GDM1 (cell line): ENCODE data around the gene NRG2.

Experiments
- DNase-seq: peaks from one replicate; lab custom pipeline; 2025; lab: John Stamatoyannopoulos, UW

Gene NRG2

DNA sequence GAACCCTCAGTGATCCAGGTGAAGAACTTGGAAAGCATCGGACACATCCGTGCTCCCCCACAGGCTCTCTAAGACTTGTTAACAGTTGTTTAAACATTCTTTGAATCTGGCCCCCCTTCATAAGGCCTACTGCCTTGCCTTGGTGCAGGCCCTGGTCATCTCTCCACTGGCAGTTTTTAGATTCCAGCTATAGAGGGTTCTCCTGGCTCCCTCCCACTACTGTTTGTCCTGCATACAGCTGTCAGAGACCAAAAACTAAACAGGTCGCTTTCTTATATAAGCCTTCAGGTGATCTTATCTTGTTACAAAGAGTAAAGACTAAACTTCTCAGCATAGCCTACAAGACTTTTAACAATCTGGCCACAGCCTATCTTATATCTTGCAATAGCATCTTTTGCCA is 32.3 kb downstream of the NRG2 start:
- no peak for DNase-seq

DNA sequence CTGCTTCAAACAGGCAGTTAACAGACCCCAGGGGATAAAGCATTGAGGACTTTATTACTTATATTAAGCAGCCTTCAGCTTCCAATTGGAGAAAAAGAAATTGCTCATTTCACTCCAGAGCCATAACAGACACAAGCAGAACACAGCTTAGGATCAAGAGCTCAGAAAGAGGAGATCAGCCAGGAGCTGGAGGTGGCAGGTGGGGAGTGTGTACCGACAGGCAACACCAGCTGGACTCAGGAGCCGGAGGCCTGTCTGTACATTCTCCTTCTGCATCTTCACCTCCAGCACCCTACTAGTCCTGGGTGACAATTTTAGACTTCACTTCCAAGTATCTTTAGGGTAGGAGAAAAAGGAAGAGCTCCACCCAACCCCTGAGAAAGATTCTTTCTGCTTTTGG is 35.8 kb downstream of the NRG2 start:
- DNase-seq: no peak

DNA sequence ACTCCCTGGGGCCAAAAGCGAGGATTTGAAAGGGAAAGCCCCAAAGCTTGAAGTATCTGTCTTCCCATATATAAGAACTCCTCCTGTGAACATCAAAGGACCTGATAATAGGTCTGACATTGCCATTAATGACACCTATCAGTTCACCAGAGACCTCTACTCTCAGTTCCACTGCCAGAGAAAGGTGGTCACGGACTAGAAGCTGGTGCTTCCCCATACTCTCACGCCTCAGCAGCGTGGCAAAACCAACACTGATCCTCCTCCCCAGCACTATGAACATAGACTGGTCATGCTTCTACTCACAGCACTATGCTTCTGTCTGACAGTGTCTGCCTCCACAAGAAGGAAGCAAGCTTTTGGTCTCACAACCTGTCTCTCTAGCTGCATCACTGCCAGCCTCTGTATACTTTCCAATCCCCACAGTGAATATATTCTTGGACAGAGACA is 37.9 kb downstream of the NRG2 start:
- DNase-seq: no peak

DNA sequence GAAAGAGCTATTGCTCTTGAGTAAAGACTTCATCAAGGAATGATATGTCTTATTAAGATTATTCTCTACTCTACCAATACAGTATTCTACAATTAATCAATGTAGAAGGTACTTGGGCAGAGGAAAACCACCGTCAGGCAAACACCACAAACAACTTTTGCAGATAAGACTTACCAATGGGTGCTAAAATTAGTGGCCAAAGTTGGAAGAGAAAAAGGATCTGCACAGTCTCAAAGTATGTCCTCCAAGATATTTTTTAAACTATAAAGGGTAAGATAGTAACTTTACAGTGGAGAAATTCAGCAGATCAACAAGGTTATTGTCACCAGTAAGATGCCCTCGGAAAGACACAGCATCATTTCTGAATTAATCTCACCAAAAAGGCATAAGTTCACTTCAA is 38.9 kb downstream of the NRG2 start:
- DNase-seq: no peak

DNA sequence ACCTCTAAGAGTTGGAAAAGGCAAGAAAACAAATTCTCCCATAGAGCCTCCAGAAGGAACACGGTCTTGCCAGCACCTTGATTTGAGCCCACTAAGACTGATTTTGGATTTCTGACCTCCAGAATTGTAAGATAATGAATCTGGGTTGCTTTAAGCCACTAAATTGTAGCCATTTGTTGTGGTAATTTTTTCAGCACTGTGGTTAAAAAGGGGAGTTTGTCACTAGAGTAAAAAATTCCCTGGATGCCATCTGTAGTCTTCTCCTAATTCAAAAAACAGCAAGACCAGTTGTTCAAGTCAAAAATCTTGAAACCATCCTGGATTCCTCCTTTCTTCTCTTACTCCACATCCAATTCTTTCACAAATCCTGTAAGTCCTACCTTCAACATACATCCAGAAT is 39.6 kb downstream of the NRG2 start:
- no peak for DNase-seq

DNA sequence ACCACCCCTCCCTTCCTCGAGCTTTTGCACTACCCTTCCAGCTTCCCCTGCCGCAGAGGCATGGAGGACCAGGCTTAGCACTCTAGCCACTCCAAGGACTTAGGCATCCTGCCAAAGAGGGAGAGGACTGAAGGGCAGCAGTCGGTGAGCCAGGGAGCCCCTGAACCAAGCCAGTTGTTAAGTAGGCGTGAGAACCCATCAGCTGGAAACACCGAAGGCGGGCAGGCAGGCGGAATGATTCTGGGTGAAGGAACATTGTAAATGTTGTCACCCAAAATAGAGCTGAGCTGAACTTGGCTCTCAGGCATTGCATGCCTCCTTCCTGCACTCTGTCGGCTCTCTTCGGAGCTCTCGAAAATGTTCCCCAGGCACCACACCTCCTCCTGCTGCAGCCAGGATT is 42.8 kb downstream of the NRG2 start:
- no peak for DNase-seq

DNA sequence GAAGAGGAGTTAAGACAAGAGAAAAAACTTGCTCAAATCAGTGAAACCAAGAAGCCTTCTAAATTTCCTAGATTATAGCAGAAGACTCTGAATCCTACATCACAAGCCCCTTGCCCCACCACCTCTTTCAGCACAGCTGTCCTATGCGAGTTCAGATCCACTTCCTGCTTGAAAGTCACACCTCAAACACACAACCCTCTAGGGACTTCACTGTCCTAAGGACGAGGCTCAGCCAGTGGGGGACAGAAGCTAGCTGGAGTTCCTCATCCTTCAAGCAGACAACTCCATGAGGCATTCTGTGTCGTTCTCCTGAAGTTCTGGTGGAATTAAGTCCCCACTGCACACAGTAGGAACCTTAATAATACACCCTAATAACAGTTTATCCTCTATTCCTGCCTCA is 44.3 kb downstream of the NRG2 start:
- no peak for DNase-seq

DNA sequence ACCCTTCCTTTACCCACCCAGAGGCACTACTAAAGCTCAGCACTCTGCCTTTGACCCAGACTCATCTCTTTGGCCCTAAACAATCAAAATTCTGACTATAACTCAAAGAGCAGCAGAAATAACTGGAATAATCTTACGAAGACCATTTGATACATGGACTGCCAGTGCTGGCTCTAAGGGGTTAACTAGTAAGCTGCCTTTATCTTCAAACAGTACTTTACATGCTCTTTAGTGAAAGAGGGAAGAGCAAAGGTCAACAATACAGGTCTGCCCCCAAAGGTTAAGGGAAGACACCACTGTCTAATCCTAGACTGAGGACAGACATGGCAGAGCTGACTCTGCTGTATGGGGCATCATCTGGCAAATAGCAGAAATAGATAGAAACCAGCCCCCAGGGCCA is 45.8 kb downstream of the NRG2 start:
- no peak for DNase-seq

DNA sequence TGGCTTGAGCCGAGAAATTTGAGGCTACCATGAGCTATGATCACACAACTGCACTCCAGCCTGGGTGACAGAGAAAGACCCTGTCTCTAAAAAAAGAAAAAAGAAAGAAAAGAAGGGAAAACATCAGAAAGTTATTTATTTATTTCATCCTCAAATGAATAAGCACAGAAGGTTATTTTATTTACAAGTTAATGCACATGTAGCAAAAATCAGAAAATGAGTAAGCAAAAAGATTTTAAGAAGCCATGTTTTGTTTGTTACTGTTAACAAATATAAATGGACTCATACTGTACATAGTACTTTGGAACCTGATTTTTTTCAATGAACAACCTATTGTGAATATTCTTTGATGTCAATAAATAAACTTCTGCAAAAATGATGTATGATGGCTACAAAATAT is 47.2 kb downstream of the NRG2 start:
- no peak for DNase-seq

DNA sequence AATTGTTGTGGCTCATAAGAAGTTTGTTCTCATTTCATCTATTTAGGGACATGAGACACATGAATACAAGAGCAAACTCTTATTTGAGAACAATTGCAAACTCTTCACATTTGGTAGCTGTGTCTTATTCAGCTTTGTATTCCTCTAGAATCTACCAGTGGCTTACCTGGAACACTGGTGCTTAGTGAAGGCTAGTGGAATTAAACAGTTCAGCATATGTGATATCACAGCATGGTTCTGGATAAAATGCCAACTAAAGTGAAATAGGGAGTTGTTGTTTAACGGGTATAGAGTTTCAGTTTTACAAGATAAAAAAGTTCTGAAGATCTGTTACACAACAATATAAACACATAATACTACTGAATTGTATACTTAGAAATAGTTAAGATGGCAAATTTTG is 48.9 kb downstream of the NRG2 start:
- DNase-seq: no peak

DNA sequence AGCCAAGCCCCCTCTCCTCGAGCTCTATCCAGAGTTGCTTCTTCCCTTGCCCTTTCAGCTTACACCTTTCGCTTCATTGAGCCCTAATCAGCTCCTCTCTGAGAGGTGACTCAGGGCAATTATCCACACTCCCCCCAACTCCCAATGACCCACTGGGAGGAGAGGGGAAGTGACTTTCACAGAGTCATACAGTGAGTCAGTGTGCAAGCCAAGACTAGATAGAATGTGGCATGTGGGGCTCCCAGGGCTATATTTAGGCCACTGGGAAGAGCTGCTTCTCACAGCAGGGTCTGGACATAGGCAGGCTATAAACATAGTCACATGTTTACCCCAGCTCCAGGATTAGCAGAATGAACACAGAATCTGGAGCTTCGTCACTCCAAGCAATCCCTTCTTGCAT is 57.4 kb downstream of the NRG2 start:
- DNase-seq: no peak

DNA sequence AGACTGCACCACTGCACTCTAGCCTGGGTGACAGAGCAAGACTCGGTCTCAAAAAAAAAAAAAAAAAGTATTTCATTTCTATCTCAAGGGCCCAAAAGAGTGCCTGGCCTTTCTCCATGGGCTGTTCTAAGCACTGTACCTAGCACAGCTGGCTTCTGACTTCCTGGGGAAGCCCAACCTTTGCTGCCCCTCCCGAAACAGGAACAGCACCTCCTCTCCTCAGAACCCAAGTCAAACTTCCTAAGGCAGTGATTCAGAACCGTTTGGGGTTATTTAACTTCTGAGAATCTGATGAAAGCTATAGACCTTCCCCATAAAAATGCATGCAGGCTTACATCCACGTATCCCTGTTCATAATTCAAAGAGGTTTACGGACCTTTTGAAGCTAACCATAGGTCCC is 57.8 kb downstream of the NRG2 start:
- DNase-seq: no peak

DNA sequence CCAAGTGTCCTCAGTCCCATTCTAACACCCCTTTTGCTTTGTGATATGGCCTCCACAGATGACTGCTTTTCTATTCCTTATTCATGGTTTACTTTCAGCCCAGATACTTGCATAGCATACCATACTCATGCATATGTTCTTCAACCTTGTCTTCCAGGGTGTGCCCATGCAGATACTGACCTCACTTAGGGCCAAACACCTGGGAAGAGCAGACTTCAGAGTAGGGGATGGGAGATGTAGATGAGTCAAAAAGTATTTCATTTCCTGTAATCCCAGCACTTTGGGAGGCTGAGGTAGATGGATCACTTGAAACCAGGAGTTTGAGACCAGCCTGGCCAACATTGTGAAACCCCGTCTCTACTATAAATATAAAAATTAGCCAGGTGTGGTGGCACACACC is 58.3 kb downstream of the NRG2 start:
- no peak for DNase-seq

DNA sequence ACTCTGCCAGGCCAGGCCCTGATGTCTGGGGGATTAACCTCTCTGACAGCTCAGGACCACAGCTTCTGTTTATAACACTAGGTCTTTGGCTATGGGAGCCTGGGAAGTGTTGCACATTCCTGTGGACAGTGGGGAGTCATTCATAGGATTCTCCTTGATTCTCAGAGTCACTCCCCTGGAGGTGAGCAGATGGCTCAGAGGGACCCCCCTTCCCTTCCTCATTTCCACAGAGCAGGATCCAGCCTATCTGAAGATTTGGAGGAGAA is 60.2 kb downstream of the NRG2 start:
- DNase-seq: no peak

DNA sequence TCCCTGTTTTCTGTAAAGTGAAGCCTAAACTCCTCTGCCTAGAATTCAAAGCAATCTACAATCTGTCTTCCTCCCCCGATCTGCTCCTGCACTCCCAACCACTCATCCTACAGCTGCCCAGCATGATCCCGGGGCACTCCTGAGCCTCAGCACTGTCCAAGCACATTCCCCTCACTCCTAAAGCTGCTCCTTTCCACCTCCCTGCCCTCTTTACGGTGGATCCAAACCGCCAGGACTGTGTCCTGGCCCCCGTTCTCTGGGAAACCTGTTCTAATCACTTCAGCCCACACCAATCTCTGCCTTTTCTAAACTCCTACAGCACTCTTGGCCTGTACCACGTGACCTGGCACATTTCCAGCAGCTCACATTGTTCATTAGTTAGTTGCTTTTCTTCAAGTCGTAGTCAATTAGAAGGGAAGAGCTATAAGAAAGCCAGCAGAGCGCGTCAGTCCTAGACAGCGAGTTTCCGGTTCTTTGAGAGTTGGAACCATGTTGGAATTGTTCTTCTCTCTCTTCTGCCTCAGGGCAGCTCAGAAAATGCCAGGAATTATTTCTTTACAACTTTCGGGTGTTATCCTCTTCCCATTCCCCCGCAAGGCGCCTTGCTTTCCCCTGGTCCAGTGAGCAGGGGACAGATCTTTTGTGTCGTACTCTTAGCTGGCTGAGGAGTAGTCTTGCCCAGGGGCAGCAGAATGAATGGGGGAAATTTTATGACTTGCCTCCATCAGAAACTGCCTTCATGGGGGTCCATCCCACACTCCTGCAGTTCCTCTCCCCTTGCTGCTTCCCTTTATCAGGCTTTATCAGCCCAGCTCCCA is 60.7 kb downstream of the NRG2 start:
- DNase-seq: no peak

DNA sequence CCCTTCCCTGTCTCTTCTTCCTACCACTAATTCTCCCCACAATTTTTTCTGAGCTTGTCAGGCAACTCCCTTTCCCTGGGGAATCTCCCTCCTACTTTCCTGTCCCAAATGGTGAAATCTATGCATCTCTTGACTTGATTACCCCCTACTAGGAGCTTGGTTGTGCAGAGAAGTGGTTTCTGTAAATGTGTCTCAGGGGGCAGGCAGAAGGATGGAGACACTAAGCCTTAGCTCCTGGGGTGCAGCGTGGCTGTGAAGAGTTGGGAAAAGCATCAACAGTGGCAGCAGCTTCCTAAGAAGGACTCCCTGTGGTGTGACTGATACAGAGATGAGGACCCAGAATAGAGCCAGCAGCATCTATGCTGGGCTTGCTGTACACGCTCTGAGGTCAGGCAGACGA is 62.3 kb downstream of the NRG2 start:
- no peak for DNase-seq

DNA sequence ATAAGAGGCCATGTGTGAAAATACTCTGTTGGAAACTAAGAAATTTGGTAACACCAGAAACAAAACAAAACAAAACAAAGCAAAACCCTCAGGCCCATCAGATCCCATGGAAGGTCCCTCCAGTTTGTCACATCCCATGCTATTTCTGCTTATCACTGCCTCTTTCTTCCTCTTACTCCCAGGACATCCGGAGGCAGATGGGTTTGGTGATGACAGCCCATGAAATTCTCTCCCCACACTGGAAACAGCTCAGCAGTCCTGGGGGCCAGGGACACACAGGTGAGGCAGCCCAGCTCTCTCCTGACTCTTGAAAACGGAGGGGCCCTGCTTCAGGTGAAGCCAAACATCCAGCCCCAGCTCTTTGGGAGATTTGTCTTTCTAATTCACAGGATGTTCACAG is 63.2 kb downstream of the NRG2 start:
- no peak for DNase-seq

DNA sequence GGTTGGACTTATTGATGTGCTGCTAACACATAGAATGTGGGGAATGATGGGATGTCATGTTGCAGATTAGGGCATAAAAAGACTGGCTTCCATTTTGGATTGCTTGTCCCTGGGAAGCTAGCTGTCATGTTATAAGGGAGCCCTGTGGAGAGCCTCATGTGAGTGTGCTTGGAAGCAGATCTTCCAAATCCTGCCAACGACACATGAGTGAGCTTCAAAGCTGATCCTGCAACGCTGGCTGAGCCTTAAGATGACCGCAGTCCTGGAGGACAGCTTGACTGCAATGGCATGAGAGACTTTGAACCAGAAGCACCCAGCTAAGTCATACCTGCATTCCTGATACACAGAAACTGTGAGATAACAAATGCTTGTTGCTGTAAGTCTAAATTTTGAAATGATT is 63.6 kb downstream of the NRG2 start:
- DNase-seq: no peak

DNA sequence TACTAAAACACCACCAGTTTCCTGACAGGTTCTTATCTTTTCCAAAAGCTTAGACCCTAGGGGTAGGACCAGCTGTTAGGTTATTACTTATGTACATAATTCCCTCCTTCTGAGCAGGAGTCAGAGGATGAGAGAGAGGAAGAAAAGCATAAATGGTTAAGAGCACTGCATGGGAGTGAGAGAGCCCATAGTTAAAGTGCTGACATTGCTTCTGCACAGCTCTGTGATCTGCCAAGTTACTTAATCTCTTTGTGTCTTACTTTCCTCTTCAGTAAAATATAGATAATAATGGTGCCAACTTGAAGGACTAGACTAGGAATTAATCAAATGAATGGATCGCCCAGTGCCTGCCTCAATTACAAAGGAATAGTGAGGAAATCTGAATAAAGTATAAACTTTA is 66.4 kb downstream of the NRG2 start:
- DNase-seq: no peak

DNA sequence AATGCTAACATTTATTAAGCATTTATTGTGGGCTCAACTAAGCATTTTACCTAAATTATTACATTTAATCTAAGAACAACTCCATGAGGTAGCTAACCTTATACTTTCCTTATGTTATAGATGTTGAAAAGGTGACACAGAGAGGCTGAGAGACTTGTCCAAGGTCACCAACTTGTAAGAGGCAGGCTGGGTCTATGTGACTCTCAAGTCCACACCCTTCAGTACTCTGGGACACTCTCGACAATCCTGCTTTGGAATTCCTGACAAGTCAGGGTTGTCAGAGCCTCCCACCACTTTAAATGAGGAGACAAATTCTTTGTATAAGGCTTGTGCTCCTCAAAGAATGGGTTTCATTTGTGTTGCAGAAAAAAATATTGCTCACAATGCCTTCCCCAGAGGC is 67.2 kb downstream of the NRG2 start:
- no peak for DNase-seq

DNA sequence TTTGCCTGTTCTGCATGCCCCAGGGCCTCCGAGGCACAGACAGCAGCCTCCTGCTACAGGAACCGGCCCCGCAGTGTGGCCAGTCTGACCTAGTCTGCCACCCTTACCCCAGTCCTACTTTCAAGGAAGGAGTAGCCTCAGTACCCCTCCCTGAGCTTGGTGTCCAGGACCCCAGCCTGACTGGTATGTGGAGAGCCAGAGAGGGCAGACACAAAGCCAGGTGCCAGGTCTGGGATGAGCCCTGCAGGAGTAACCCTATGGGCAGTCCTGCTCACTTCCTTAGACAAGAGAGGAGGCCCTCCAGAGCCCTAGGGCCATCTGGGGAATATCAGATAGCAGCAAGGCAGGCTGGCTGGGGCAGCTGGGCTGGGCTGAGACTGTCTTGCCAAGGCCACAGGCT is 67.8 kb downstream of the NRG2 start:
- DNase-seq: no peak

DNA sequence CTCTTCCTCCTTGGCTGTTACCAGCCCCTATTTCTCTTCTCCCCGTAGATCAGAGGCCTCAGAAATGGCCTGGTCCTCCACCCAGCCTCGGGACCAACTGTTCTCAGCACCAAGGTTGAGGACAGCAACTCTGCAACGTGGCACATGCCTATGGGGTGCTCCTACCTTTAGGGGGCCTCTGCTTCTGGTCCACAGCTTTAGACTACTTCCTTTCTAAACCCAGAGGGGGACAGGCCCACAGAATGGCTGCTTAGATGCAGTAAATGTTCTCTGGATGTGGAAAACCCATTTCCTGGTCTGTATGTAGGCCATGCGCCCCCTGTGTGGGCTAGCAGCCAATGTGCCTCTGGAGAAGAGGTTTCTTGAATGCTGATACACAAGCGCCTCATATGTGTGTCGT is 68.4 kb downstream of the NRG2 start:
- no peak for DNase-seq

DNA sequence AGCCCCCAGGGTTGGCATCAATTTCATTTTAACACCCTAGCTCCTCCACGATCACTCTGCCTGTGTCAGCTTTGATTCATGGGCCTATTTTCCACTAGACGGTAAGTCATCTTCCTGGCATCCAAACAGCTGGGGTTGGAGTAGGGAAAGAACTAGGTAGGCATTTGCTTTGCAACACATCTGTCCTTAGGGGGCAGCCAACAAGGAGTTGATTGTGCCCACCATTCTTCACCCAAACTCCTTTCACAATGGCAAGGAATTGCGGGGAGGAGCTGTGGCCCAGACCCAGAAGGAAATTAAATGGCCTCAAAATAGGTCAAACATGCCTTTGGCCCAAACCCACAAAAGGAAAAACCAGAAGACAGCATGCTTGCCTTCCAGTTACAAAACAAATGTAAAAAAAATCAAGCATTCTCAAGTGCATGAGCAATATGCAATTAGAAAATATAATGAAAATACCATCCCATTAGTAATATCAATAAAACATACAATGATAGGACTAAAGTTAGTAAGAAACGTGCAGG is 71.8 kb downstream of the NRG2 start:
- no peak for DNase-seq

DNA sequence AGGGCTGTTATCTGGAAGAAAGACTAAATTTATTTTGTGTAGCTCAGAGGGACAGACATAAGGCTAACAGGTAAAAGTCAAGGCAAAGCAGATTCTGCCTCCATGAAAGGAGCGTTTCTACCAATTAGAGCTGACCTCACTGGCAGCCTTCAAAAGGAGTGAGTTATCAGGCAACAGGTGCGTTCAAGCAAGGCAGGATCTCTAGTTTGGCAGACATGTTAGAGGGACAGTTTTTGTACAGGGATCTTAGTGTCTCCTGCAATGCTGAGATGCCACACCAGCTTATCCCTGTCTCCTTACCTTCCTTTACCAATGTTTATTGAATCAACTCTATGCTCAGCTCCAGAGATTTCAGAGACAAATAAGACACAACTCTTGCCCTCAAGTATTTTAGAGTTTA is 73.8 kb downstream of the NRG2 start:
- DNase-seq: no peak
